ENCODE results near the gene LHPP.

LHPP gene

DNA sequence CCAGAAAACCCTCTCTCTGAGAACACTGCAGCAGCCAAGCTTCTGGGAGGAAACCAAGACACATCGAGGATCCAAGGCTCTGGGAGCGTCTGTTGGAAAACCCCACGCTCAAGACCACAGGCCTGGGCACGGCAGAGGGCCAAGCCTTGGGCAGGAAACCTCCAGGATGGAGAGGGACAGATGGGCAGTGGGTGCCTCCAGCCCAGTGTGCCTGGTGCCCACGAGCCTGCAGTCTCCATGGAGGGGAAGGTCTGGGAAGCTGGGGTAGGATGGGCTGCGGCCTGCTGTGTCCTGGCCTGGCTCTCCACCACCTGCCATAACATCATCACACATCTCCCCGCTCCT, 186.5 kb downstream of the LHPP start:
- no peak for DNase-seq (ENCODE audit: insufficient read length, low spot score)
- no peak for FAIRE-seq
- TF ChIP-seq, protein P1, sequence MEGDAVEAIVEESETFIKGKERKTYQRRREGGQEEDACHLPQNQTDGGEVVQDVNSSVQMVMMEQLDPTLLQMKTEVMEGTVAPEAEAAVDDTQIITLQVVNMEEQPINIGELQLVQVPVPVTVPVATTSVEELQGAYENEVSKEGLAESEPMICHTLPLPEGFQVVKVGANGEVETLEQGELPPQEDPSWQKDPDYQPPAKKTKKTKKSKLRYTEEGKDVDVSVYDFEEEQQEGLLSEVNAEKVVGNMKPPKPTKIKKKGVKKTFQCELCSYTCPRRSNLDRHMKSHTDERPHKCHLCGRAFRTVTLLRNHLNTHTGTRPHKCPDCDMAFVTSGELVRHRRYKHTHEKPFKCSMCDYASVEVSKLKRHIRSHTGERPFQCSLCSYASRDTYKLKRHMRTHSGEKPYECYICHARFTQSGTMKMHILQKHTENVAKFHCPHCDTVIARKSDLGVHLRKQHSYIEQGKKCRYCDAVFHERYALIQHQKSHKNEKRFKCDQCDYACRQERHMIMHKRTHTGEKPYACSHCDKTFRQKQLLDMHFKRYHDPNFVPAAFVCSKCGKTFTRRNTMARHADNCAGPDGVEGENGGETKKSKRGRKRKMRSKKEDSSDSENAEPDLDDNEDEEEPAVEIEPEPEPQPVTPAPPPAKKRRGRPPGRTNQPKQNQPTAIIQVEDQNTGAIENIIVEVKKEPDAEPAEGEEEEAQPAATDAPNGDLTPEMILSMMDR (IDR thresholded peaks at IDR 0.05; ENCODE audit: insufficient read depth, missing control alignments): no peak

DNA sequence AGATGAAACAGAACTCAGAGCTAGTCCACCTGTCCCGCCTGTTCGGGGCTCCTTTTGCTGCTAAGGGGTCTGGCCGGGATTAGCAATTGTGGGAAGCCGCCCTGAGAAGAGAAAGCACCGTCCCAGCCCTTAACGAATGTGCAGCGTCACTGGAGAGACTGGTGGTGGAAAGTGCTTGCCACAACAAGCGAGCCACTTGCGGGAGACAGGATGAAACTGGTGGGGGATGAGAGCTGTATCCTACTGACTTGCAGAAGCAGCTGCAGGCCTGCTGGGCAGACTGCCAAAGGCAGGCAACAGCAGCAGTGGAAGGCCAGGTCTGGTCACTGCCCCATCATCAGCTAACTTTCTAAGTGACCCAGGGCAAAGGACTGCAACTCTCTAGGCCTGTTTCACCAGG, 187.1 kb downstream of the LHPP start:
- TF ChIP-seq, protein P1 (IDR thresholded peaks at IDR 0.05; ENCODE audit: insufficient read depth, missing control alignments): no peak
- FAIRE-seq (no peak), DNase-seq (ENCODE audit: insufficient read length, low spot score) (no peak)

DNA sequence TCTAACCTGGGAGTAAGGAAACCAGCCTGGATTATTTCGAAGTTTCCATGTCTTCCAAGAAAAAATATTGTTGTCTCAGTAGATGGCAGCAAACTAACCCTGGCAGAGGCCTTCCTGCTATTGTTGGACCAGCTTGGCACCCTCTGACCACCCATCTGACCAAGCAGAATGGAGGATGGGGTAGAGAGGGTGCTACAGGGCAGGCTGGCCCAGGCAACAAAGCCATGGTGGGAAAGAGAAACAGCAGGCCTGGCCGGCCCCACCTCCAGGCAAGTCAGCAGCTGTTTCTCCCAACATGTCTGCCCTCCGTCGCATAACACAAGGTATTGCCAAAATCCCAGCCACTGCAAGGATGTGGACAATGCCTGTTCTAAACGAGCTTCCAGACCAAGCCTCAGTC, 187.6 kb downstream of the LHPP start:
- TF ChIP-seq, protein P1 (IDR thresholded peaks at IDR 0.05; ENCODE audit: insufficient read depth, missing control alignments): no peak
- DNase-seq (ENCODE audit: insufficient read length, low spot score): no peak
- FAIRE-seq: no peak

DNA sequence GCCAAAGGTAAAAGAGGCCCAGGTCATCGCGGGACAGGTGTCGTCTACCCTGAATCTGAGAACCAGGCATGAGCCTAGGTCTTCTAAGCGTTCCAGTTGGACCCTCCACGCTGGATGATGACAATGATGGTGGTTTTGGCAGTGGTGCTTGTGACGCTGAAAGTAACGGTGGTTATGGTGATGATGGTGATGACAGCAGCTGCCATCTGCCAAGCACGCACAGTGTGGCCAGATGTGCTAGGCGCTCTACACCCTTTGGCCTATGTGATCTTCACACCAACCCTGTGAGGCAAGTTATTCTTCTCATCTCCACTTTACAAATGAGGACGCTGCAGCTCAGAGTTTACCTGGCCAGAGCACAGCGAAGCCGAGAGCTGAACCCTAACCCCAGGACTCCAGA, 188.6 kb downstream of the LHPP start:
- no peak for FAIRE-seq
- TF ChIP-seq, protein P1 (IDR thresholded peaks at IDR 0.05; ENCODE audit: insufficient read depth, missing control alignments): no peak
- DNase-seq (ENCODE audit: insufficient read length, low spot score): no peak

DNA sequence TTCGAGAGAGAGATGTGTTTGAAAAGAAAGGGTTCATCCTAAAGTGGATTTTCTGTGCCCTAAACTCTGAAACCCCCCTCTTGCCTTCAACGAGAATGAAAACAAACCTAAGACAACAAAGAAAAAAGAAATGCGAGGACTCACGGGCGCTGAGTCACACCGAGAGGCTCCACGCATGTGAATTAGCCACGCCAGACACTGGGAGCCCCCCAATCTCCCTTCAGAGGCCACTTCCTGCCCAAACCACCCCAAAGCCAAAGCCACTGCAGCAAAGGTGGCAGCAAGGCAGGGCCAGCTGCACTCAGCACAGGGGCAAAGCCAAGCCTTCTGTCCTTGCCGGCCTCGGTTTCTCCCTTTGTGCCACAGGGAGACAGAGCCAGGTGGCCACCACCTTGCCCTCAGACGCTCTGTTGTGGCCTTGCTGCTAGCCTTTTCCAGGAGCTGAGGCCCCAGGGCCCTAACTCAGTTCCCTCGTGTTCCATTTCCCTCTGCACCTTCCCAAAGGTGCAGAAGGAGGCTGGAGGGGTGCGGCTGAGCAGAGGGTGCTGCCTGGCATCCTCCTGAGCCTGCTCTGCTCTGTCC, 189.3 kb downstream of the LHPP start:
- no peak for FAIRE-seq
- TF ChIP-seq, protein P1 (IDR thresholded peaks at IDR 0.05; ENCODE audit: insufficient read depth, missing control alignments): no peak
- DNase-seq (ENCODE audit: insufficient read length, low spot score): no peak

DNA sequence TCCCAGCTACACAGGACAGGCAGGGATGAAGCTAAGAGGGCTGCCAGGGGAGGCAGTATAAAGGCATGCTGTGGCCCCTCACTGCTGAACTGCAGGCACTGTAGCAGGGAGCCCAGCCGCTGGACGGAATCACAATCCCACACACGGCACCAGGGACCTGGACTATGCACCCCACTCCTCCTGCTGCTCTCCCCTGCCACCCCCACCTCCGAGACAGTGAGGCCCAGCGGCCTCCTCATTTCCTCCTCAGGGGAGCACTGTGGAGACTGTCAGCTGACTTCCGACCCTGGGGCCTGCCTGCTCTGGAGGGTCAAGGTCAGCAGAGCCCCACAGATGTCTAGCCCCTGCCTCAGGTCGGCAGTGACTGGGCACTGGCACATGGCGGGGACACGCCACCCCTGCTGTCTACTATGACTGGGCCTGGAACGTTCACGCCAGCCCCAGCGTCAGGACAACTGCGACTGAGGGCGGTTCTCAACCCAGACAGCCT, 189.8 kb downstream of the LHPP start:
- FAIRE-seq: no peak
- no peak for DNase-seq (ENCODE audit: insufficient read length, low spot score)
- TF ChIP-seq, protein P1 (IDR thresholded peaks at IDR 0.05; ENCODE audit: insufficient read depth, missing control alignments): no peak

DNA sequence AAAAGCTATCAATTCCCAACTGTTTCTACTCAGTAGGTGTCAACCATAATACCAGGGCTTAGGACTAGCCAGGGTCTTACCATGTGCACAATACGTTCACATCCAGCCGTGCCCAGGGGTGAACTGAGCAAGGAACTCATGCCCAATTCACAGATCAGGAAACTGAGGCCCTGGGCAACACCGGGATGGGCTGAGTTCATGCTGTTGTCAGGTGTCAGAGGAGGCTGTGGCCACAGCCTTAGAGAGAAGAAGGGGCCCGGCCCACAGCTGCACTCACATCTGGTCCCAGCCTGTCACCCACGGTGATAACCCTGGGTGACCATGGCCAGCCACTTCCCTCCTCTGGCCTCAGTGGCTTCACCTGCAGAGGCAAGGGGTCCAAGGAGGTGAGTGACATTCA, 190.6 kb downstream of the LHPP start:
- no peak for FAIRE-seq
- no peak for DNase-seq (ENCODE audit: insufficient read length, low spot score)
- TF ChIP-seq, protein P1 (IDR thresholded peaks at IDR 0.05; ENCODE audit: insufficient read depth, missing control alignments): no peak

Measured in D721Med (cell line).